ENCODE measurements around the gene ISOC1. TPM values are rescaled to one million over a fixed set of nuclear protein-coding genes. Genes with fewer than 3 reads are reported as not detected.

Gene ISOC1
- total RNA-seq, 3 donors from 2014 or later (not counting 1 experiment from before 2014, with no cell fraction given), result 11.3 to 15.5 (median 15.1) TPM

GRCh38 chr5:129082225-129083136, 12.1 kb upstream of the ISOC1 start:
- H3K9me3 Mint-ChIP-seq, result no peaks in the 10 kb centered on the region
- ATAC-seq, result no peak
- DNase-seq, result no peak
- TF ChIP-seq CTCF (IDR thresholded peaks at IDR 0.05), result no peak
- intact Hi-C loops (cut with micrococcal nuclease), result no loop called here
- H3K4me1 ChIP-seq (ENCODE audit: control insufficient read depth, insufficient read depth, low read length), result no peaks in the 10 kb centered on the region
- no peaks in the 10 kb centered on the region for H3K9me3 ChIP-seq (ENCODE audit: control insufficient read depth, insufficient read depth, low read length)
- H3K27ac Mint-ChIP-seq, result no peak overlapping the region
- no peaks in the 10 kb centered on the region for H3K36me3 Mint-ChIP-seq
- no peak overlapping the region for H3K27ac ChIP-seq (ENCODE audit: low read length)
- no peak overlapping the region for H3K4me3 ChIP-seq (ENCODE audit: low read length)
- H3K36me3 ChIP-seq (ENCODE audit: control insufficient read depth, insufficient read depth, low read length), result no peaks in the 10 kb centered on the region
- no peaks in the 10 kb centered on the region for H3K27me3 ChIP-seq (ENCODE audit: control insufficient read depth, insufficient read depth, low read length)
- H3K4me3 Mint-ChIP-seq, result no peak overlapping the region
- WGBS (ENCODE audit: insufficient coverage), result 83% methylated on average over 6 of the region's 6 CpGs
- H3K4me1 Mint-ChIP-seq, result no peaks in the 10 kb centered on the region
- peaks cover 30 to 43% of the 10 kb centered on the region in 2 donors for H3K27me3 Mint-ChIP-seq (ENCODE audit: low read depth in 2 of 2)

- H3K4me3 Mint-ChIP-seq, result peak overlapping the region; percentile 83
- intact Hi-C loops (cut with micrococcal nuclease), result loop anchor here (10.0 kb wide), 1 partner anchor 1010 kb away; the partner anchor contains the start of gene SLC12A2
- peaks cover 12 to 17% of the 10 kb centered on the region in 2 donors for H3K27me3 Mint-ChIP-seq (ENCODE audit: low read depth in 2 of 2)
- Histone ChIP-seq H3K27me3 (ENCODE audit: control insufficient read depth, insufficient read depth, low read length) (no peaks in the 10 kb centered on the region), H3K36me3 (ENCODE audit: control insufficient read depth, insufficient read depth, low read length) (no peaks in the 10 kb centered on the region), H3K9me3 (ENCODE audit: control insufficient read depth, insufficient read depth, low read length) (no peaks in the 10 kb centered on the region), H3K4me3 (ENCODE audit: low read length) (peak overlapping the region; percentile 86), H3K4me1 (ENCODE audit: control insufficient read depth, insufficient read depth, low read length) (peaks cover 11% of the 10 kb centered on the region), H3K27ac (ENCODE audit: low read length) (peak overlapping the region; percentile 79)
- no peaks in the 10 kb centered on the region for H3K9me3 Mint-ChIP-seq
- H3K36me3 Mint-ChIP-seq, result no peaks in the 10 kb centered on the region
- H3K4me1 Mint-ChIP-seq, result peaks cover 22 to 25% of the 10 kb centered on the region in 2 donors
- H3K27ac Mint-ChIP-seq, result peak overlapping the region; percentile 58 to 80
- 6% methylated on average over 61 of the region's 61 CpGs for WGBS (ENCODE audit: insufficient coverage)
- DNase-seq (peak; percentile 47 to 65), ATAC-seq (peak; percentile 15 to 37 (median 24))
- no peak for TF ChIP-seq CTCF (IDR thresholded peaks at IDR 0.05)
Measured at GRCh38 chr5:129094924-129095899, 663 bp downstream of the ISOC1 start.

- TF ChIP-seq CTCF (IDR thresholded peaks at IDR 0.05), result no peak
- Mint-ChIP-seq H3K9me3 (no peaks in the 10 kb centered on the region), H3K4me3 (peak overlapping the region; percentile 38), H3K4me1 (peaks cover 24 to 25% of the 10 kb centered on the region in 2 donors), H3K27ac (no peak overlapping the region), H3K27me3 (ENCODE audit: low read depth in 2 of 2) (peaks cover 6 to 10% of the 10 kb centered on the region in 2 donors), H3K36me3 (no peaks in the 10 kb centered on the region)
- H3K27me3 ChIP-seq (ENCODE audit: control insufficient read depth, insufficient read depth, low read length), result no peaks in the 10 kb centered on the region
- peaks cover 11% of the 10 kb centered on the region for H3K4me1 ChIP-seq (ENCODE audit: control insufficient read depth, insufficient read depth, low read length)
- H3K4me3 ChIP-seq (ENCODE audit: low read length), result no peak overlapping the region
- 98% methylated on average over 8 of the region's 8 CpGs for WGBS (ENCODE audit: insufficient coverage)
- peak in 1 of 2 donors; percentile 11 for DNase-seq
- intact Hi-C loops (cut with micrococcal nuclease), result loop anchor here (10.0 kb wide), 1 partner anchor 1012 kb away; the partner anchor contains the start of gene SLC12A2
- no peaks in the 10 kb centered on the region for H3K9me3 ChIP-seq (ENCODE audit: control insufficient read depth, insufficient read depth, low read length)
- ATAC-seq, result no peak
- no peak overlapping the region for H3K27ac ChIP-seq (ENCODE audit: low read length)
- H3K36me3 ChIP-seq (ENCODE audit: control insufficient read depth, insufficient read depth, low read length), result no peaks in the 10 kb centered on the region
Measured at GRCh38 chr5:129096382-129096991, 1.9 kb downstream of the ISOC1 start.

All from natural killer cell (primary cell).